Chondrocyte (in vitro differentiated cells): ENCODE data around the gene TMEM222. TPM values are rescaled to one million over a fixed set of nuclear protein-coding genes. Genes with fewer than 3 reads are reported as not detected.

Experiments used
- DNase-seq: peaks from one replicate; pipeline ENCODE4 v3.0.0; 2021; ENCODE audit warnings: mixed read lengths, low spot score
- H3K27ac Mint-ChIP-seq: one replicate; pipeline ENCODE4 v1.8.0; 2021; ENCODE audit warnings: mild to moderate bottlenecking, moderate library complexity, mixed read lengths; ENCODE audit not compliant: unreplicated experiment
- H3K27me3 Mint-ChIP-seq: 2 replicates; pipeline ENCODE4 v1.8.0; 2021; ENCODE audit warnings: low read depth, mixed read lengths
- H3K36me3 Mint-ChIP-seq: 2 replicates; pipeline ENCODE4 v1.8.0; 2021; ENCODE audit warnings: low read depth, mixed read lengths
- H3K4me1 Mint-ChIP-seq: 2 replicates; pipeline ENCODE4 v1.8.0; 2021; ENCODE audit warnings: low read depth, mild to moderate bottlenecking, mixed read lengths
- H3K4me3 Mint-ChIP-seq: one replicate; pipeline ENCODE4 v1.8.0; 2021; ENCODE audit warnings: mild to moderate bottlenecking, moderate library complexity, mixed read lengths; ENCODE audit not compliant: unreplicated experiment
- H3K9me3 Mint-ChIP-seq: 2 replicates; pipeline ENCODE4 v1.8.0; 2021; ENCODE audit warnings: low read depth, mixed read lengths
- CTCF ChIP-seq: fragments of 200-600 bp; sonication (generic); IDR thresholded peaks from 2 replicates; pipeline ENCODE4 v1.5.0; 2021; ENCODE audit warnings: antibody characterized with exemption, mild to moderate bottlenecking, moderate library complexity
- total RNA-seq: library from RNA; stranded (reverse); gene quantifications from 3 replicates; pipeline ENCODE4 v1.2.1, GENCODE V29; 2021

Gene TMEM222
- total RNA-seq, 1 donor from 2014 or later: 34.6 TPM

GRCh38 chr1:27298632-27299384, 23.2 kb upstream of the TMEM222 start:
- peak overlapping the region; percentile 93 for H3K27ac Mint-ChIP-seq
- no peaks in the 10 kb centered on the region for H3K27me3 Mint-ChIP-seq
- H3K9me3 Mint-ChIP-seq: no peaks in the 10 kb centered on the region
- H3K4me3 Mint-ChIP-seq: no peak overlapping the region
- TF ChIP-seq CTCF: no peak
- no peak for DNase-seq
- peaks cover 45% of the 10 kb centered on the region for H3K4me1 Mint-ChIP-seq
- peaks cover 6% of the 10 kb centered on the region for H3K36me3 Mint-ChIP-seq

- Mint-ChIP-seq H3K27me3 (no peaks in the 10 kb centered on the region), H3K27ac (peak overlapping the region; percentile 93), H3K4me1 (peaks cover 45% of the 10 kb centered on the region), H3K36me3 (peaks cover 7% of the 10 kb centered on the region), H3K4me3 (no peak overlapping the region), H3K9me3 (no peaks in the 10 kb centered on the region)
- TF ChIP-seq CTCF: no peak
- DNase-seq: peak; percentile 96
Measured at GRCh38 chr1:27299385-27300271, 22.3 kb upstream of the TMEM222 start.

GRCh38 chr1:27300341-27301051, 21.5 kb upstream of the TMEM222 start:
- no peaks in the 10 kb centered on the region for H3K9me3 Mint-ChIP-seq
- peak overlapping the region; percentile 93 for H3K27ac Mint-ChIP-seq
- H3K4me3 Mint-ChIP-seq: no peak overlapping the region

DNA sequence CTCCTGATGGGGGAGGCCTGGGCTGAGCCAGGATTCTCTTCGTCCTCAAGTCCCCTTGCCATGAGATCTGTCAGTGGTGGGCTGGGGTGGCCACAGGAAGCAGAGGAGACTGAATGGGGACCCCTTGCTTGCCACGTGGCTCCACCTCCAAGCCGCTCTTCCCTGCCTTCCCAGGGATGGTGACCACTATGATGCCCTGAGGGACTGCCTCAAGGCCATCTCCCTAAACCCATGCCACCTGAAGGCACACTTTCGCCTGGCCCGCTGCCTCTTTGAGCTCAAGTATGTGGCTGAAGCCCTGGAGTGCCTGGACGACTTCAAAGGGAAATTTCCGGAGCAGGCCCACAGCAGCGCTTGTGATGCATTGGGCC, 20.9 kb upstream of the TMEM222 start:
- Mint-ChIP-seq H3K27me3 (no peaks in the 10 kb centered on the region), H3K36me3 (peaks cover 6% of the 10 kb centered on the region), H3K27ac (peak overlapping the region; percentile 93), H3K9me3 (no peaks in the 10 kb centered on the region), H3K4me3 (no peak overlapping the region), H3K4me1 (peaks cover 45% of the 10 kb centered on the region)
- DNase-seq: no peak
- TF ChIP-seq CTCF: peak; percentile 55

More at GRCh38 chr1:27300341-27301051, 21.5 kb upstream of the TMEM222 start:
- peak; percentile 95 for DNase-seq
- TF ChIP-seq CTCF: peak; percentile 99
- Mint-ChIP-seq H3K4me1 (peaks cover 45% of the 10 kb centered on the region), H3K27me3 (no peaks in the 10 kb centered on the region), H3K36me3 (peaks cover 7% of the 10 kb centered on the region)
